ENCODE measurements around the gene RASD2.

The RASD2 gene

GRCh38 chr22:35582218-35582860 lies 41.7 kb downstream of the RASD2 start:
- DNase-seq (ENCODE audit: low read depth, low spot score): no peak

GRCh38 chr22:35582861-35583670 lies 42.4 kb downstream of the RASD2 start:
- no peak for DNase-seq (ENCODE audit: low read depth, low spot score)

- no peak for DNase-seq (ENCODE audit: low read depth, low spot score)
These were observed 46.1 kb downstream of the RASD2 start for GRCh38 chr22:35586771-35587170.

GRCh38 chr22:35587447-35587870 lies 46.8 kb downstream of the RASD2 start:
- no peak for DNase-seq (ENCODE audit: low read depth, low spot score)

- DNase-seq (ENCODE audit: low read depth, low spot score): no peak
These were observed 47.3 kb downstream of the RASD2 start for GRCh38 chr22:35587896-35588295.

- DNase-seq (ENCODE audit: low read depth, low spot score): no peak
These were observed 48.6 kb downstream of the RASD2 start for GRCh38 chr22:35589071-35589755.

- DNase-seq (ENCODE audit: low read depth, low spot score): no peak
These were observed 49.1 kb downstream of the RASD2 start for GRCh38 chr22:35589756-35590093.

- DNase-seq (ENCODE audit: low read depth, low spot score): no peak
These were observed 50.1 kb downstream of the RASD2 start for GRCh38 chr22:35590634-35591295.

GRCh38 chr22:35591714-35592417 lies 51.2 kb downstream of the RASD2 start:
- no peak for DNase-seq (ENCODE audit: low read depth, low spot score)

GRCh38 chr22:35592418-35592967 lies 51.9 kb downstream of the RASD2 start:
- DNase-seq (ENCODE audit: low read depth, low spot score): no peak

GRCh38 chr22:35593071-35593890 lies 52.6 kb downstream of the RASD2 start:
- DNase-seq (ENCODE audit: low read depth, low spot score): no peak

- DNase-seq (ENCODE audit: low read depth, low spot score): no peak
These were observed 53.4 kb downstream of the RASD2 start for GRCh38 chr22:35593891-35594470.

- DNase-seq (ENCODE audit: low read depth, low spot score): no peak
These were observed 54.1 kb downstream of the RASD2 start for GRCh38 chr22:35594686-35595085.

GRCh38 chr22:35596821-35597220 lies 56.2 kb downstream of the RASD2 start:
- DNase-seq (ENCODE audit: low read depth, low spot score): no peak

GRCh38 chr22:35597692-35598395 lies 57.2 kb downstream of the RASD2 start:
- no peak for DNase-seq (ENCODE audit: low read depth, low spot score)

GRCh38 chr22:35598396-35598710 lies 57.7 kb downstream of the RASD2 start:
- no peak for DNase-seq (ENCODE audit: low read depth, low spot score)

GRCh38 chr22:35599364-35599763 lies 58.7 kb downstream of the RASD2 start:
- no peak for DNase-seq (ENCODE audit: low read depth, low spot score)

GRCh38 chr22:35600476-35600875 lies 59.8 kb downstream of the RASD2 start:
- DNase-seq (ENCODE audit: low read depth, low spot score): no peak

GRCh38 chr22:35601013-35601580 lies 60.5 kb downstream of the RASD2 start:
- no peak for DNase-seq (ENCODE audit: low read depth, low spot score)

All from smooth muscle cell of the brain vasculature (primary cell).